GM10847 (cell line): Measurements from ENCODE around the gene DPP4.

Source experiments
- POLR2A ChIP-seq: IDR thresholded peaks from 2 replicates; pipeline ENCODE4 v1.6.1; 2011; ENCODE audit not compliant: insufficient read length; ENCODE audit errors: extremely low read depth

The DPP4 gene

GRCh38 chr2:162053066-162053807, 20.8 kb downstream of the DPP4 start:
- no peak for TF ChIP-seq POLR2A

- no peak for TF ChIP-seq POLR2A
These were observed 23.5 kb downstream of the DPP4 start for GRCh38 chr2:162050513-162050961.

- no peak for TF ChIP-seq POLR2A
These were observed 29.4 kb downstream of the DPP4 start for GRCh38 chr2:162044586-162044985.

- no peak for TF ChIP-seq POLR2A
These were observed 30.9 kb downstream of the DPP4 start for GRCh38 chr2:162043132-162043531.

GRCh38 chr2:162041485-162041884, 32.5 kb downstream of the DPP4 start:
- no peak for TF ChIP-seq POLR2A

GRCh38 chr2:162038725-162039124, 35.3 kb downstream of the DPP4 start:
- no peak for TF ChIP-seq POLR2A

- TF ChIP-seq POLR2A, result no peak
These were observed 36.1 kb downstream of the DPP4 start for GRCh38 chr2:162037886-162038285.

- TF ChIP-seq POLR2A, result no peak
These were observed 36.8 kb downstream of the DPP4 start for GRCh38 chr2:162037028-162037795.

- TF ChIP-seq POLR2A, result no peak
These were observed 38.0 kb downstream of the DPP4 start for GRCh38 chr2:162035981-162036380.

- no peak for TF ChIP-seq POLR2A
These were observed 43.4 kb downstream of the DPP4 start for GRCh38 chr2:162030363-162031190.

GRCh38 chr2:162029287-162029901, 44.6 kb downstream of the DPP4 start:
- no peak for TF ChIP-seq POLR2A

GRCh38 chr2:162028511-162028910, 45.5 kb downstream of the DPP4 start:
- no peak for TF ChIP-seq POLR2A

GRCh38 chr2:162025121-162025911, 48.7 kb downstream of the DPP4 start:
- no peak for TF ChIP-seq POLR2A

- no peak for TF ChIP-seq POLR2A
These were observed 51.6 kb downstream of the DPP4 start for GRCh38 chr2:162022290-162022945.
